K562 (cell line): ENCODE results near the gene HEG1. TPM values are rescaled to one million over a fixed set of nuclear protein-coding genes. Genes with fewer than 3 reads are reported as not detected.

Source experiments
- ATAC-seq: fragments of 200-7000 bp; cut with Tn5 transposase; 3 replicates; pipeline ENCODE4 v1.9.1; 2020; ENCODE audit warnings: moderate library complexity
- BruUV-seq: library from RNA; stranded (reverse); fragments of 400-500 nt; replicated peaks from 2 replicates; lab custom pipeline; 2021; lab: Mats Ljungman, UMichigan
- CTCF ChIA-PET: fragments of 300-600 bp; formaldehyde crosslinking; extraction: SDS; loops from one replicate; lab custom pipeline; 2021; ENCODE audit warnings: low intra/inter-chr PET ratio; lab: Yijun Ruan, JAX
- POLR2A ChIA-PET: fragments of 300-600, 350-650 bp; sonication (Branson Sonifier 250); formaldehyde crosslinking; extraction: SDS; loops from one replicate; lab custom pipeline; 2021; ENCODE audit warnings: antibody characterized with exemption, inconsistent platforms; lab: Yijun Ruan, JAX
- DNase-seq, 4 experiments: peaks; one replicate each; pipeline versions ENCODE4 v3.0.0 to v3.0.0-alpha.2; 2011 to 2018; ENCODE audit warnings: low spot score in 3 of 4, mixed read lengths in 3 of 4; ENCODE audit errors: extremely low read depth in 1 of 4
- FAIRE-seq: peaks from 2 replicates; lab custom pipeline; 2011; peaks lifted over from hg19 to GRCh38; lab: Jason Lieb, UNC
- H2AFZ ChIP-seq: 2 replicates; pipeline ENCODE4 v1.6.0; 2011; ENCODE audit warnings: low read depth, low read length, control low read depth, inconsistent platforms
- H3K27ac ChIP-seq: fragments of 200-600 bp; 3 replicates; pipeline ENCODE4 v1.8.0; 2011; ENCODE audit warnings: low read depth, mild to moderate bottlenecking, control low read depth, inconsistent platforms, low read length, moderate library complexity, mixed read lengths; ENCODE audit errors: extremely low read depth
- H3K27me3 ChIP-seq, 2 experiments: fragments of 300-600 bp in 1 of 2; 2 replicates in 1 of 2; 3 replicates in 1 of 2; pipeline versions ENCODE4 v1.6.0 to v1.8.0; 2011; ENCODE audit warnings: inconsistent platforms in 2 of 2, low read length in 2 of 2, mild to moderate bottlenecking in 1 of 2, mixed read lengths in 1 of 2, moderate library complexity in 1 of 2; ENCODE audit not compliant: control insufficient read depth in 2 of 2, insufficient read depth in 2 of 2
- H3K36me3 ChIP-seq: fragments of 300-600 bp; 3 replicates; pipeline ENCODE4 v1.8.0; 2011; ENCODE audit warnings: mild to moderate bottlenecking, low read length, inconsistent platforms; ENCODE audit not compliant: control insufficient read depth, insufficient read depth
- H3K4me1 ChIP-seq, 2 experiments: fragments of 200-600 bp in 1 of 2; replicated peaks in 1 of 2; 2 replicates in 1 of 2; 3 replicates in 1 of 2; pipeline versions ENCODE4 v1.5.1 to v1.8.0; 2011; ENCODE audit warnings: inconsistent platforms in 2 of 2, low read length in 2 of 2, mild to moderate bottlenecking in 1 of 2, mixed read lengths in 1 of 2, moderate library complexity in 1 of 2; ENCODE audit not compliant: control insufficient read depth in 2 of 2, insufficient read depth in 2 of 2
- H3K4me2 ChIP-seq: 2 replicates; pipeline ENCODE4 v1.6.1; 2011; ENCODE audit warnings: low read length, control low read depth, inconsistent platforms, mixed read lengths; ENCODE audit not compliant: insufficient read depth
- H3K4me3 ChIP-seq: fragments of 200-600 bp; sonication (generic), shearing (Covaris generic); 2 replicates; pipeline ENCODE4 v1.5.1; 2016; ENCODE audit warnings: control low read depth, inconsistent platforms
- H3K79me2 ChIP-seq: fragments of 200-600 bp; 3 replicates; pipeline ENCODE4 v1.8.0; 2011; ENCODE audit warnings: low read length, inconsistent platforms; ENCODE audit not compliant: control insufficient read depth, insufficient read depth
- H3K9ac ChIP-seq, 2 experiments: 2 replicates each; pipeline versions ENCODE4 v1.6.0 to v1.6.1; 2011; ENCODE audit warnings: low read depth in 2 of 2, low read length in 2 of 2, control low read depth in 1 of 2, inconsistent platforms in 1 of 2, mild to moderate bottlenecking in 1 of 2, mixed read lengths in 1 of 2; ENCODE audit not compliant: insufficient read depth in 1 of 2
- H3K9me1 ChIP-seq: one replicate; pipeline ENCODE4 v1.6.0; 2011; ENCODE audit warnings: inconsistent platforms, mild to moderate bottlenecking, low read length, moderate library complexity; ENCODE audit not compliant: control insufficient read depth, insufficient read depth
- H3K9me3 ChIP-seq: replicated peaks from 2 replicates; pipeline ENCODE4 v1.5.1; 2011; ENCODE audit warnings: low read depth, low read length, inconsistent platforms; ENCODE audit not compliant: control insufficient read depth, insufficient read depth
- H4K20me1 ChIP-seq: replicated peaks from 2 replicates; pipeline ENCODE4 v1.6.1; 2011; ENCODE audit warnings: low read length, inconsistent platforms, mixed read lengths; ENCODE audit not compliant: control insufficient read depth, insufficient read depth
- BMI1 ChIP-seq: fragments of 150-350 bp; IDR thresholded peaks from 2 replicates; pipeline ENCODE4 v1.6.1; 2014; ENCODE audit warnings: low read length
- MEF2D ChIP-seq: conservative IDR thresholded peaks from 2 replicates; pipeline ENCODE4 v1.6.1; 2016; ENCODE audit warnings: low read depth, missing genetic modification characterization, missing compliant biosample characterization
- PCBP2 ChIP-seq: fragments of 200-400 bp; formaldehyde crosslinking; IDR thresholded peaks from 2 replicates; pipeline ENCODE4 v1.6.1; 2018; ENCODE audit warnings: low read length, low read depth, mild to moderate bottlenecking, moderate library complexity; ENCODE audit not compliant: poor library complexity, severe bottlenecking
- PPARD ChIP-seq: fragments of 250-450 bp; sonication (Bioruptor Pico); IDR thresholded peaks from 2 replicates; pipeline ENCODE4 v1.8.0; 2022; ENCODE audit warnings: inconsistent platforms, mild to moderate bottlenecking, moderate library complexity
- RBM17 ChIP-seq: fragments of 200-400 bp; formaldehyde crosslinking; IDR thresholded peaks from 2 replicates; pipeline ENCODE4 v1.6.1; 2017; ENCODE audit warnings: low read depth, mild to moderate bottlenecking, low read length, borderline replicate concordance
- SAFB ChIP-seq: fragments of 200-400 bp; formaldehyde crosslinking; IDR thresholded peaks from 2 replicates; pipeline ENCODE4 v1.6.1; 2017; ENCODE audit warnings: low read depth, low read length, borderline replicate concordance
- TARDBP ChIP-seq: fragments of 450-650 bp; IDR thresholded peaks from 2 replicates; pipeline ENCODE4 v1.6.1; 2016
- TSC22D4 ChIP-seq: fragments of 450-650 bp; IDR thresholded peaks from 2 replicates; pipeline ENCODE4 v1.6.1; 2016; ENCODE audit warnings: missing genetic modification characterization, missing biosample characterization, control low read depth
- ZNF134 ChIP-seq: fragments of 250-450 bp; sonication (Bioruptor Pico); conservative IDR thresholded peaks from 2 replicates; pipeline ENCODE4 v1.4.0; 2020
- ZNF146 ChIP-seq: IDR thresholded peaks from one replicate; pipeline ENCODE4 v1.6.1; 2018; ENCODE audit warnings: missing compliant biosample characterization; ENCODE audit not compliant: unreplicated experiment
- ZNF699 ChIP-seq: fragments of 250-450 bp; sonication (Bioruptor Pico); IDR thresholded peaks from 2 replicates; pipeline ENCODE4 v1.8.0; 2021; ENCODE audit warnings: mild to moderate bottlenecking, moderate library complexity; ENCODE audit not compliant: insufficient replicate concordance
- WGBS: fragments of 100-300 bp; shearing (Covaris generic); methylation state at CpG from one replicate; pipeline ENCODE4 v1.1.6; 2016; ENCODE audit warnings: low coverage, mixed read lengths; ENCODE audit not compliant: insufficient coverage; ENCODE audit errors: missing lambda C conversion rate; 5-methylcytosine and 5-hydroxymethylcytosine counted together
- in situ Hi-C: fragments of 300-500 bp; cut with MboI; formaldehyde crosslinking; loops from 4 replicates; pipeline ENCODE4 v1.15.0; 2018; ENCODE audit warnings: inconsistent platforms, mixed read lengths
- intact Hi-C: fragments of 100-400 bp; cut with micrococcal nuclease; formaldehyde crosslinking; loops from 2 replicates; pipeline ENCODE4 v1.14.2; 2022
- polyA plus RNA-seq, 8 experiments: library from polyadenylated mRNA; depleted of rRNA in 4 of 8; stranded (reverse) in 5 of 8; unstranded in 3 of 8; fragments of >200 nt; fragmentation: Nextera tagmentation in 2 of 8; fragmentation: Illumina TruSeq in 1 of 8; extraction: Ambion mirVana in 2 of 8; extraction: Trizol in 1 of 8; gene quantifications; 2 replicates each; pipeline versions ENCODE4 v1.2.1 to v1.2.3, GENCODE V29; 2011 to 2014; ENCODE audit warnings: inconsistent platforms in 1 of 8, missing spikeins in 1 of 8
- total RNA-seq, 7 experiments: library from RNA; depleted of rRNA in 6 of 7; stranded (reverse); fragments of >200 nt in 6 of 7; fragmentation: Illumina TruSeq in 2 of 7; extraction: Trizol in 2 of 7; gene quantifications; 2 replicates each; pipeline versions ENCODE4 v1.2.1 to v1.2.3, GENCODE V29; 2011 to 2021; ENCODE audit warnings: low replicate concordance in 1 of 7
- TF ChIP-seq, protein P1 (sequence below): fragments of 250-450 bp; sonication (Bioruptor Pico); IDR thresholded peaks from 2 replicates; pipeline ENCODE4 v1.5.0; 2022; ENCODE audit warnings: mild to moderate bottlenecking
- TF ChIP-seq, protein P2 (sequence below), 2 experiments: fragments of 450-650 bp in 1 of 2; sonication (generic) in 1 of 2; formaldehyde crosslinking; conservative IDR thresholded peaks; 2 replicates each; pipeline versions ENCODE4 v1.4.0 to v1.8.1; 2020 to 2022; ENCODE audit warnings: mild to moderate bottlenecking in 1 of 2, missing genetic modification reagents in 1 of 2
- TF ChIP-seq, protein P3 (sequence below): fragments of 250-450 bp; sonication (Bioruptor Pico); IDR thresholded peaks from 2 replicates; pipeline ENCODE4 v1.5.0; 2021
- TF ChIP-seq, protein P4 (sequence below): IDR thresholded peaks from 2 replicates; pipeline ENCODE4 v1.6.1; 2016; ENCODE audit warnings: missing genetic modification characterization, missing compliant biosample characterization
- TF ChIP-seq, protein P5 (sequence below), 2 experiments: fragments of 250-450 bp in 1 of 2; fragments of 450-650 bp in 1 of 2; sonication (Bioruptor Pico) in 1 of 2; IDR thresholded peaks; 2 replicates each; pipeline versions ENCODE4 v1.6.1 to v1.8.0; 2016 to 2021; ENCODE audit warnings: mild to moderate bottlenecking in 2 of 2, moderate library complexity in 2 of 2, missing compliant biosample characterization in 1 of 2, missing genetic modification characterization in 1 of 2

HEG1 gene
- total and polyA plus RNA-seq, 9 of the 15 experiments (the other 6 are each of a cell fraction or from before 2014, with no cell fraction given), result 0.24 TPM; not detected in 8

DNA sequence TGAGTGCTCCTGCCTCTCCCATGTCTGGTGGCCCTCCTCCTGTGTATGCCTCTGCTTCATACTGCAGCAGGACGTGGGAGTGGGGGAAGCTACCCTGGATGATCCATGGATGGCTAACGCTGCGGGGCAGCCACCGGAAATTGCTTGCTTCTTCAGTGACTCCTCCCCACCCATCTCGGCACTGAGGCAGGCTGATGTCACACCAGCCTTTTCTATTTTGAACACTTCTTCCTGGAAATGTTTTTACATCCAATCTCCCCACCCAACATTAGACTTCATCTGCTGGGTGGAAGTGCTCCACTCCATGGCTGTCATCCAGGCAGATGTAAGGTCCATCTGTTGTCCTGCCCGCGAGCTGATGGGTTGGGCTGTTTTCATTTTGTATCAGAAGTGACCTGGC, 62.3 kb downstream of the HEG1 start:
- Histone ChIP-seq H3K36me3 (no peaks in the 10 kb centered on the region), H3K79me2 (no peaks in the 10 kb centered on the region), H3K4me1 (no peaks in the 10 kb centered on the region; a peak in 1 of 5 replicates), H4K20me1 (0 out of 2 replicates have a peak, but pooled peaks cover 3% of the 10 kb centered on the region), H3K9me3 (no peaks in the 10 kb centered on the region), H3K4me3 (no peak overlapping the region), H3K27me3 (peaks cover 21 to 51% of the 10 kb centered on the region in 2 experiments; a peak in 4 of 5 replicates), H3K9me1 (no peaks in the 10 kb centered on the region), H3K4me2 (no peak overlapping the region), H3K9ac (no peak overlapping the region), H2AFZ (no peak overlapping the region), H3K27ac (no peak overlapping the region)
- BruUV-seq, result no TSS peak
- DNase-seq, result peak in 1 of 4 experiments; percentile 4
- FAIRE-seq, result no peak
- in situ Hi-C loops (no loop called here), intact Hi-C loops (loop anchor here (10.0 kb wide), 1 partner anchor 441 kb away; no protein-coding TSS in a partner anchor)
- no peak for ATAC-seq
- POLR2A ChIA-PET, result interaction anchor here (0.8 kb wide), 1 partner anchor 55 kb away, joined by 3 read pairs; no protein-coding TSS in a partner anchor
- CTCF ChIA-PET, result no interaction called here
- WGBS, result 0% methylated on average over 6 of the region's 7 CpGs
- TF ChIP-seq PPARD (no peak), TSC22D4 (tag) (no peak), PCBP2 (no peak), BMI1 (no peak), ZNF134 (no peak), MEF2D (no peak), SAFB (no peak), ZNF146 (no peak), ZNF699 (CRISPR knock-in tag) (no peak), RBM17 (no peak), TARDBP (no peak)
- TF ChIP-seq, protein P1, sequence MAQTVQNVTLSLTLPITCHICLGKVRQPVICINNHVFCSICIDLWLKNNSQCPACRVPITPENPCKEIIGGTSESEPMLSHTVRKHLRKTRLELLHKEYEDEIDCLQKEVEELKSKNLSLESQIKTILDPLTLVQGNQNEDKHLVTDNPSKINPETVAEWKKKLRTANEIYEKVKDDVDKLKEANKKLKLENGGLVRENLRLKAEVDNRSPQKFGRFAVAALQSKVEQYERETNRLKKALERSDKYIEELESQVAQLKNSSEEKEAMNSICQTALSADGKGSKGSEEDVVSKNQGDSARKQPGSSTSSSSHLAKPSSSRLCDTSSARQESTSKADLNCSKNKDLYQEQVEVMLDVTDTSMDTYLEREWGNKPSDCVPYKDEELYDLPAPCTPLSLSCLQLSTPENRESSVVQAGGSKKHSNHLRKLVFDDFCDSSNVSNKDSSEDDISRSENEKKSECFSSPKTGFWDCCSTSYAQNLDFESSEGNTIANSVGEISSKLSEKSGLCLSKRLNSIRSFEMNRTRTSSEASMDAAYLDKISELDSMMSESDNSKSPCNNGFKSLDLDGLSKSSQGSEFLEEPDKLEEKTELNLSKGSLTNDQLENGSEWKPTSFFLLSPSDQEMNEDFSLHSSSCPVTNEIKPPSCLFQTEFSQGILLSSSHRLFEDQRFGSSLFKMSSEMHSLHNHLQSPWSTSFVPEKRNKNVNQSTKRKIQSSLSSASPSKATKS (CRISPR knock-in tag), result no peak
- TF ChIP-seq, protein P2, sequence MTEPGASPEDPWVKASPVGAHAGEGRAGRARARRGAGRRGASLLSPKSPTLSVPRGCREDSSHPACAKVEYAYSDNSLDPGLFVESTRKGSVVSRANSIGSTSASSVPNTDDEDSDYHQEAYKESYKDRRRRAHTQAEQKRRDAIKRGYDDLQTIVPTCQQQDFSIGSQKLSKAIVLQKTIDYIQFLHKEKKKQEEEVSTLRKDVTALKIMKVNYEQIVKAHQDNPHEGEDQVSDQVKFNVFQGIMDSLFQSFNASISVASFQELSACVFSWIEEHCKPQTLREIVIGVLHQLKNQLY (CRISPR knock-in tag; conservative IDR thresholded peaks at IDR 0.05), result no peak
- TF ChIP-seq, protein P3, sequence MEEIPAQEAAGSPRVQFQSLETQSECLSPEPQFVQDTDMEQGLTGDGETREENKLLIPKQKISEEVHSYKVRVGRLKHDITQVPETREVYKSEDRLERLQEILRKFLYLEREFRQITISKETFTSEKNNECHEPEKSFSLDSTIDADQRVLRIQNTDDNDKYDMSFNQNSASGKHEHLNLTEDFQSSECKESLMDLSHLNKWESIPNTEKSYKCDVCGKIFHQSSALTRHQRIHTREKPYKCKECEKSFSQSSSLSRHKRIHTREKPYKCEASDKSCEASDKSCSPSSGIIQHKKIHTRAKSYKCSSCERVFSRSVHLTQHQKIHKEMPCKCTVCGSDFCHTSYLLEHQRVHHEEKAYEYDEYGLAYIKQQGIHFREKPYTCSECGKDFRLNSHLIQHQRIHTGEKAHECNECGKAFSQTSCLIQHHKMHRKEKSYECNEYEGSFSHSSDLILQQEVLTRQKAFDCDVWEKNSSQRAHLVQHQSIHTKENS, result no peak
- TF ChIP-seq, protein P4, sequence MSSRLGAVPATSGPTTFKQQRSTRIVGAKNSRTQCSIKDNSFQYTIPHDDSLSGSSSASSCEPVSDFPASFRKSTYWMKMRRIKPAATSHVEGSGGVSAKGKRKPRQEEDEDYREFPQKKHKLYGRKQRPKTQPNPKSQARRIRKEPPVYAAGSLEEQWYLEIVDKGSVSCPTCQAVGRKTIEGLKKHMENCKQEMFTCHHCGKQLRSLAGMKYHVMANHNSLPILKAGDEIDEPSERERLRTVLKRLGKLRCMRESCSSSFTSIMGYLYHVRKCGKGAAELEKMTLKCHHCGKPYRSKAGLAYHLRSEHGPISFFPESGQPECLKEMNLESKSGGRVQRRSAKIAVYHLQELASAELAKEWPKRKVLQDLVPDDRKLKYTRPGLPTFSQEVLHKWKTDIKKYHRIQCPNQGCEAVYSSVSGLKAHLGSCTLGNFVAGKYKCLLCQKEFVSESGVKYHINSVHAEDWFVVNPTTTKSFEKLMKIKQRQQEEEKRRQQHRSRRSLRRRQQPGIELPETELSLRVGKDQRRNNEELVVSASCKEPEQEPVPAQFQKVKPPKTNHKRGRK (tag), result no peak
- TF ChIP-seq, protein P5, sequence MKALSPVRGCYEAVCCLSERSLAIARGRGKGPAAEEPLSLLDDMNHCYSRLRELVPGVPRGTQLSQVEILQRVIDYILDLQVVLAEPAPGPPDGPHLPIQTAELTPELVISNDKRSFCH (CRISPR knock-in tag; IDR thresholded peaks at IDR 0.05), result no peak
- TF ChIP-seq, protein P5 (tag; IDR thresholded peaks at IDR 0.05), result no peak
